Measurements from ENCODE around the gene ZNF106. TPM values are rescaled to one million over a fixed set of nuclear protein-coding genes. Genes with fewer than 3 reads are reported as not detected.
A peak's percentile ranks its signal among the peaks of the same experiment; 100 is the strongest.

The ZNF106 gene
- total RNA-seq, 1 experiment from 2014 or later, result 102 TPM

DNA sequence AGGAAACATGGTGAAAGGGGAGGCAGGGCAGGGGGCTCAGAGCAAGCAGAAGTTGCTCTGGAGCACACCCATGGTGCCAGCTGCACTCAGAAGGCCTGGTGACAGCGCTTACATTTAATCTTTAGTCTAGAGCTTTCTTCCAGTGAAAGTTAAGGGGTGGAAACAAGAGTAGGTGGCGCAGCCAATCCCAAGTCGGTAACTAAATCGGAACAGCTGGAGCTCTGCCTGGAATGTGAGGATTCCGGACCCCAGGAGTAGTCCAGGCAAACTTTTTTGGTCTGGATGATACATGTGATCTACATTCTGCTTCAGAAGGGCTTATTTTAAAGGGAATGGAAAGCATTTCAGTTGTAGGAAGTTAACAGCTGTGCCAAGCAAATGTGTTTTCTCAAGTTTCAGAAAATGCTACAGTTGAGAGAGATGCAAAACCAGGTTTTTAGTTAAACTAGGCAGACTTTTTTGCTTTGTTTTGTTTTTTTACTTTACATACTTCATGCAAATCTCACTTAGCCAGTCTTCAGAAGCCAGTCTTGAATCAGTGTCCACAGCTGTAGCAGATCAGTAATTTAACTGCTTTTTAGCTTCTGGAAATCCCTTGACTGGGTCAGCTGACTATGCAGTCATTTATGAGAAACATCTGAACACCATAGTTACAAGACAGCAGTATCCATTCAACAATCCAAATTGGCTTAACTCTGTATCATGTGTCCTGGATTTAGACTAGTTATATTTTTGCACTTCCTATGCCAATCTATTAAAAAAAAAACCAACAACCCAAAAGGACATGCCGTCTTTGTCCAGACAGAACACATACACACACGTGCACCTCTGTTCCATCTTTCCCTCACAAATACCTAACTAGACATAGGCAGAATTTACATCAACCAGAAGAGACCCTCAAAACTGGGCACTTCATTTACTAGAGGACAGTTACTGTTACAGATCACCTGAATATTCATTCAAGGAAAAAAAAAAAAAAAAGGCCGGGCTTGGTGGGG, 33.2 kb downstream of the ZNF106 start:
- no TSS peak for BruUV-seq (replicated peaks)
- H3K9me3 ChIP-seq (ENCODE audit: low read depth, low read length, poor library complexity, severe bottlenecking), result no peaks in the 10 kb centered on the region
- peak; percentile 94 for DNase-seq (ENCODE audit: low spot score)
- CTCF ChIA-PET, result no interaction called here
- H3K36me3 ChIP-seq (ENCODE audit: insufficient read depth, low read length, poor library complexity, severe bottlenecking), result peaks cover 3% of the 10 kb centered on the region
- POLR2A ChIA-PET (ENCODE audit: low non-redundant PET), result no interaction called here
- intact Hi-C loops (cut with micrococcal nuclease; ENCODE audit: unreplicated experiment), result no loop called here
- H3K4me1 ChIP-seq (ENCODE audit: insufficient read depth, low read length, poor library complexity, severe bottlenecking), result peaks cover 61% of the 10 kb centered on the region
- peak overlapping the region; percentile 27 for H3K4me3 ChIP-seq (ENCODE audit: low read depth, low read length, poor library complexity, severe bottlenecking)
- no peak for TF ChIP-seq EZH2 (IDR thresholded peaks at IDR 0.05; ENCODE audit: borderline replicate concordance, low read depth, low read length, poor library complexity, severe bottlenecking)
- TF ChIP-seq, protein P1, sequence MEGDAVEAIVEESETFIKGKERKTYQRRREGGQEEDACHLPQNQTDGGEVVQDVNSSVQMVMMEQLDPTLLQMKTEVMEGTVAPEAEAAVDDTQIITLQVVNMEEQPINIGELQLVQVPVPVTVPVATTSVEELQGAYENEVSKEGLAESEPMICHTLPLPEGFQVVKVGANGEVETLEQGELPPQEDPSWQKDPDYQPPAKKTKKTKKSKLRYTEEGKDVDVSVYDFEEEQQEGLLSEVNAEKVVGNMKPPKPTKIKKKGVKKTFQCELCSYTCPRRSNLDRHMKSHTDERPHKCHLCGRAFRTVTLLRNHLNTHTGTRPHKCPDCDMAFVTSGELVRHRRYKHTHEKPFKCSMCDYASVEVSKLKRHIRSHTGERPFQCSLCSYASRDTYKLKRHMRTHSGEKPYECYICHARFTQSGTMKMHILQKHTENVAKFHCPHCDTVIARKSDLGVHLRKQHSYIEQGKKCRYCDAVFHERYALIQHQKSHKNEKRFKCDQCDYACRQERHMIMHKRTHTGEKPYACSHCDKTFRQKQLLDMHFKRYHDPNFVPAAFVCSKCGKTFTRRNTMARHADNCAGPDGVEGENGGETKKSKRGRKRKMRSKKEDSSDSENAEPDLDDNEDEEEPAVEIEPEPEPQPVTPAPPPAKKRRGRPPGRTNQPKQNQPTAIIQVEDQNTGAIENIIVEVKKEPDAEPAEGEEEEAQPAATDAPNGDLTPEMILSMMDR (conservative IDR thresholded peaks at IDR 0.05; ENCODE audit: low read depth, low read length), result no peak
- peak overlapping the region; percentile 95 for H3K27ac ChIP-seq (ENCODE audit: low read depth, low read length, poor library complexity, severe bottlenecking)
- no peaks in the 10 kb centered on the region for H3K27me3 ChIP-seq (replicated peaks; ENCODE audit: insufficient read depth, low read depth, low read length, poor library complexity)

DNA sequence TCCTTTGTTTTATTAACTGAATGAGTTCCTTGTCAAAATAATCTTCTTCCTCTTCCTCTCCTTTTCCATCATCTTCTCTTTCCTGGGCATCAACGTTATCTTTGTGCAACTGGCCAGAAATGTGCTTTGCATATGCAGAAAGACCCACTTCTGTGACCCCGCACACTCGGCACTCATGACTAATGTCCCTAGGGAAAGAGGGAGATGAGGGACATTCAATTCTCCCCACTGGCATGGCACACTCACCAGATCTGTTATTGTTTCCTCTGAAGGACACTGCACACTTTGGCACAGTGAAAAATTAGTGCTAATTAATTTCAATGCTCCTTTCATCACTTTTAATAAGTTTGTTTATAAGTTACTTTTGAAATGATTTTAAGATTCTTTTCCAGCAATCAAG, 34.0 kb downstream of the ZNF106 start:
- intact Hi-C loops (cut with micrococcal nuclease; ENCODE audit: unreplicated experiment), result no loop called here
- H3K9me3 ChIP-seq (ENCODE audit: low read depth, low read length, poor library complexity, severe bottlenecking), result no peaks in the 10 kb centered on the region
- H3K27me3 ChIP-seq (replicated peaks; ENCODE audit: insufficient read depth, low read depth, low read length, poor library complexity), result no peaks in the 10 kb centered on the region
- POLR2A ChIA-PET (ENCODE audit: low non-redundant PET), result no interaction called here
- DNase-seq (ENCODE audit: low spot score), result peak; percentile 51
- TF ChIP-seq EZH2 (IDR thresholded peaks at IDR 0.05; ENCODE audit: borderline replicate concordance, low read depth, low read length, poor library complexity, severe bottlenecking), result no peak
- TF ChIP-seq, protein P1 (conservative IDR thresholded peaks at IDR 0.05; ENCODE audit: low read depth, low read length), result no peak
- CTCF ChIA-PET, result no interaction called here
- peaks cover 59% of the 10 kb centered on the region for H3K4me1 ChIP-seq (ENCODE audit: insufficient read depth, low read length, poor library complexity, severe bottlenecking)
- peaks cover 4% of the 10 kb centered on the region for H3K36me3 ChIP-seq (ENCODE audit: insufficient read depth, low read length, poor library complexity, severe bottlenecking)
- H3K4me3 ChIP-seq (ENCODE audit: low read depth, low read length, poor library complexity, severe bottlenecking), result peak overlapping the region; percentile 27
- peak overlapping the region; percentile 95 for H3K27ac ChIP-seq (ENCODE audit: low read depth, low read length, poor library complexity, severe bottlenecking)
- TSS peak; percentile 43 for BruUV-seq (replicated peaks)

DNA sequence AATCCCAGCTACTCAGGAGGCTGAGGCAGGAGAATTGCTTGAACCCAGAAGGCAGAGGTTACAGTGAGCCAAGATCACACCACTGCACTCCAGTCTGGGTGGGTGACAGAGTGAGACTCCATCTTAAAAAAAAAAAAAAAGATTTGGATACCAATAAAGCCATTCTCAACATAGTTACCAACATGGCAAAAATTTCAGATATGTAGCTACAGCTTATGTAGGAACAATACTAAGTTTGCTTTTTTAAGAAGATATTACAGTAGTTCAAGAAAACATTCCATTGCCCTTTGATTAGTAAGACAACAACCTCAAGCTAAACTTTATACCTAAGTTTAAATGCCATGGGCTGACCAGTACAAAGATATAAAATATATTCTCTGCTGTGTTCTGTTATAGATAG, 34.4 kb downstream of the ZNF106 start:
- intact Hi-C loops (cut with micrococcal nuclease; ENCODE audit: unreplicated experiment), result no loop called here
- H3K27ac ChIP-seq (ENCODE audit: low read depth, low read length, poor library complexity, severe bottlenecking), result peak overlapping the region; percentile 95
- H3K4me1 ChIP-seq (ENCODE audit: insufficient read depth, low read length, poor library complexity, severe bottlenecking), result peaks cover 55% of the 10 kb centered on the region
- ChIA-PET CTCF (no interaction called here), POLR2A (ENCODE audit: low non-redundant PET) (no interaction called here)
- no TSS peak for BruUV-seq (replicated peaks)
- TF ChIP-seq, protein P1 (conservative IDR thresholded peaks at IDR 0.05; ENCODE audit: low read depth, low read length), result no peak
- TF ChIP-seq EZH2 (IDR thresholded peaks at IDR 0.05; ENCODE audit: borderline replicate concordance, low read depth, low read length, poor library complexity, severe bottlenecking), result no peak
- no peaks in the 10 kb centered on the region for H3K27me3 ChIP-seq (replicated peaks; ENCODE audit: insufficient read depth, low read depth, low read length, poor library complexity)
- no peaks in the 10 kb centered on the region for H3K9me3 ChIP-seq (ENCODE audit: low read depth, low read length, poor library complexity, severe bottlenecking)
- H3K4me3 ChIP-seq (ENCODE audit: low read depth, low read length, poor library complexity, severe bottlenecking), result peak overlapping the region; percentile 27
- DNase-seq (ENCODE audit: low spot score), result no peak
- H3K36me3 ChIP-seq (ENCODE audit: insufficient read depth, low read length, poor library complexity, severe bottlenecking), result peaks cover 8% of the 10 kb centered on the region
